BE2C (cell line): Measurements from ENCODE around the gene MPP4.
A peak's percentile ranks its signal among the peaks of the same experiment; 100 is the strongest.

Source experiments
- DNase-seq: peaks from one replicate; pipeline ENCODE4 v3.0.0-alpha.2; 2020
- H3K27me3 ChIP-seq: fragments of 250-450 bp; sonication (Bioruptor Pico); 2 replicates; pipeline ENCODE4 v1.5.1; 2020; ENCODE audit warnings: mild to moderate bottlenecking
- H3K36me3 ChIP-seq: fragments of 250-450 bp; sonication (Bioruptor Pico); 2 replicates; pipeline ENCODE4 v1.5.1; 2020; ENCODE audit warnings: mild to moderate bottlenecking
- H3K4me1 ChIP-seq: fragments of 250-450 bp; sonication (Bioruptor Pico); 2 replicates; pipeline ENCODE4 v1.5.1; 2020
- H3K4me3 ChIP-seq: 2 replicates; pipeline ENCODE4 v1.5.1; 2011; ENCODE audit warnings: low read depth, low read length
- H3K9me3 ChIP-seq: fragments of 250-450 bp; sonication (Bioruptor Pico); 2 replicates; pipeline ENCODE4 v1.5.1; 2020
- CTCF ChIP-seq: IDR thresholded peaks from 2 replicates; pipeline ENCODE4 v1.5.1; 2012; ENCODE audit warnings: mild to moderate bottlenecking, low read depth, low read length

Gene MPP4

GRCh38 chr2:201633661-201634249, 64.7 kb downstream of the MPP4 start:
- H3K36me3 ChIP-seq = peaks cover 61% of the 10 kb centered on the region

GRCh38 chr2:201631041-201631440, 67.4 kb downstream of the MPP4 start:
- Histone ChIP-seq H3K4me1 (peaks cover 13% of the 10 kb centered on the region), H3K9me3 (no peaks in the 10 kb centered on the region), H3K4me3 (no peak overlapping the region), H3K27me3 (no peaks in the 10 kb centered on the region), H3K36me3 (peaks cover 49% of the 10 kb centered on the region)
- TF ChIP-seq CTCF = no peak
- no peak for DNase-seq

More at GRCh38 chr2:201633661-201634249, 64.7 kb downstream of the MPP4 start:
- DNase-seq = peak; percentile 59
- Histone ChIP-seq H3K4me3 (no peak overlapping the region), H3K4me1 (peaks cover 13% of the 10 kb centered on the region), H3K9me3 (no peaks in the 10 kb centered on the region), H3K27me3 (no peaks in the 10 kb centered on the region)
- no peak for TF ChIP-seq CTCF

GRCh38 chr2:201630577-201630976, 67.9 kb downstream of the MPP4 start:
- no peaks in the 10 kb centered on the region for H3K27me3 ChIP-seq
- peaks cover 44% of the 10 kb centered on the region for H3K36me3 ChIP-seq
- no peak for DNase-seq
- no peak overlapping the region for H3K4me3 ChIP-seq
- no peak for TF ChIP-seq CTCF
- peaks cover 13% of the 10 kb centered on the region for H3K4me1 ChIP-seq
- no peaks in the 10 kb centered on the region for H3K9me3 ChIP-seq

GRCh38 chr2:201628545-201628944, 69.9 kb downstream of the MPP4 start:
- Histone ChIP-seq H3K36me3 (peaks cover 37% of the 10 kb centered on the region), H3K4me1 (peaks cover 1% of the 10 kb centered on the region), H3K9me3 (no peaks in the 10 kb centered on the region), H3K4me3 (no peak overlapping the region), H3K27me3 (no peaks in the 10 kb centered on the region)
- DNase-seq = no peak
- no peak for TF ChIP-seq CTCF

- Histone ChIP-seq H3K36me3 (peaks cover 10% of the 10 kb centered on the region), H3K4me1 (no peaks in the 10 kb centered on the region), H3K27me3 (no peaks in the 10 kb centered on the region), H3K4me3 (no peak overlapping the region), H3K9me3 (no peaks in the 10 kb centered on the region; the same call in 1 of the 2 replicates)
- no peak for DNase-seq
- TF ChIP-seq CTCF = no peak
Observed at GRCh38 chr2:201622306-201622970, 76.0 kb downstream of the MPP4 start.

- Histone ChIP-seq H3K4me1 (no peaks in the 10 kb centered on the region), H3K4me3 (no peak overlapping the region), H3K27me3 (no peaks in the 10 kb centered on the region), H3K36me3 (peaks cover 10% of the 10 kb centered on the region), H3K9me3 (no peaks in the 10 kb centered on the region; the same call in 1 of the 2 replicates)
- no peak for TF ChIP-seq CTCF
- no peak for DNase-seq
Observed at GRCh38 chr2:201621293-201621999, 77.0 kb downstream of the MPP4 start.
